Astrocyte (in vitro differentiated cells and primary cell): ENCODE data around the gene UGT1A7. TPM values are rescaled to one million over a fixed set of nuclear protein-coding genes. Genes with fewer than 3 reads are reported as not detected.

Source experiments
- DNase-seq: peaks from one replicate; pipeline ENCODE4 v3.0.0-alpha.2; 2010; ENCODE audit warnings: low read depth
- FAIRE-seq: peaks from 2 replicates; lab custom pipeline; 2011; peaks lifted over from hg19 to GRCh38; lab: Jason Lieb, UNC
- H2AFZ ChIP-seq: 2 replicates; pipeline ENCODE4 v1.6.0; 2012; ENCODE audit warnings: low read depth, low read length, inconsistent platforms
- H3K27ac ChIP-seq: 2 replicates; pipeline ENCODE4 v1.5.1; 2011; ENCODE audit warnings: low read depth, low read length, inconsistent platforms
- H3K27me3 ChIP-seq: 2 replicates; pipeline ENCODE4 v1.6.0; 2011; ENCODE audit warnings: low read length, inconsistent platforms; ENCODE audit not compliant: insufficient read depth
- H3K36me3 ChIP-seq: 2 replicates; pipeline ENCODE4 v1.5.1; 2011; ENCODE audit warnings: low read length, inconsistent platforms; ENCODE audit not compliant: insufficient read depth
- H3K4me1 ChIP-seq: 2 replicates; pipeline ENCODE4 v1.5.1; 2011; ENCODE audit warnings: low read length, inconsistent platforms; ENCODE audit not compliant: insufficient read depth
- H3K4me2 ChIP-seq: 2 replicates; pipeline ENCODE4 v1.6.0; 2012; ENCODE audit warnings: low read length, inconsistent platforms
- H3K4me3 ChIP-seq: 2 replicates; pipeline ENCODE4 v1.5.1; 2011; ENCODE audit warnings: low read depth, mild to moderate bottlenecking, low read length, inconsistent platforms; ENCODE audit not compliant: insufficient read depth
- H3K79me2 ChIP-seq: 2 replicates; pipeline ENCODE4 v1.6.0; 2012; ENCODE audit warnings: mild to moderate bottlenecking, low read length, inconsistent platforms; ENCODE audit not compliant: insufficient read depth
- H3K9ac ChIP-seq: 2 replicates; pipeline ENCODE4 v1.6.0; 2012; ENCODE audit warnings: mild to moderate bottlenecking, low read length, inconsistent platforms
- H3K9me3 ChIP-seq: 2 replicates; pipeline ENCODE4 v1.5.1; 2012; ENCODE audit warnings: low read depth, mild to moderate bottlenecking, low read length, inconsistent platforms; ENCODE audit not compliant: insufficient read depth
- H4K20me1 ChIP-seq: 2 replicates; pipeline ENCODE4 v1.6.0; 2012; ENCODE audit warnings: low read length, inconsistent platforms; ENCODE audit not compliant: insufficient read depth
- H3K27ac Mint-ChIP-seq: one replicate; pipeline ENCODE4 v1.8.0; 2021; ENCODE audit warnings: mild to moderate bottlenecking, mixed read lengths; ENCODE audit not compliant: unreplicated experiment
- H3K27me3 Mint-ChIP-seq: one replicate; pipeline ENCODE4 v1.8.0; 2021; ENCODE audit warnings: low read depth, mixed read lengths; ENCODE audit not compliant: unreplicated experiment
- H3K36me3 Mint-ChIP-seq: one replicate; pipeline ENCODE4 v1.8.0; 2021; ENCODE audit warnings: low read depth, mixed read lengths; ENCODE audit not compliant: unreplicated experiment
- H3K4me1 Mint-ChIP-seq: one replicate; pipeline ENCODE4 v1.8.0; 2021; ENCODE audit warnings: low read depth, mixed read lengths; ENCODE audit not compliant: unreplicated experiment
- H3K4me3 Mint-ChIP-seq: one replicate; pipeline ENCODE4 v1.8.0; 2021; ENCODE audit warnings: mild to moderate bottlenecking, moderate library complexity, mixed read lengths; ENCODE audit not compliant: unreplicated experiment
- H3K9me3 Mint-ChIP-seq: one replicate; pipeline ENCODE4 v1.8.0; 2021; ENCODE audit warnings: mild to moderate bottlenecking, mixed read lengths; ENCODE audit not compliant: unreplicated experiment
- EZH2 ChIP-seq: IDR thresholded peaks from 2 replicates; pipeline ENCODE4 v1.6.1; 2012; ENCODE audit warnings: mild to moderate bottlenecking, low read length, inconsistent platforms; ENCODE audit not compliant: insufficient read depth
- total RNA-seq: library from RNA; stranded (reverse); gene quantifications from 2 replicates; pipeline ENCODE4 v1.2.1, GENCODE V29; 2021
- TF ChIP-seq, protein P1 (sequence below): IDR thresholded peaks from 2 replicates; pipeline ENCODE4 v1.5.1; 2011; ENCODE audit warnings: low read depth, mild to moderate bottlenecking, inconsistent platforms, low read length, moderate library complexity; ENCODE audit not compliant: insufficient read depth

UGT1A7 gene
- total RNA-seq, 1 donor from 2014 or later = not detected

DNA sequence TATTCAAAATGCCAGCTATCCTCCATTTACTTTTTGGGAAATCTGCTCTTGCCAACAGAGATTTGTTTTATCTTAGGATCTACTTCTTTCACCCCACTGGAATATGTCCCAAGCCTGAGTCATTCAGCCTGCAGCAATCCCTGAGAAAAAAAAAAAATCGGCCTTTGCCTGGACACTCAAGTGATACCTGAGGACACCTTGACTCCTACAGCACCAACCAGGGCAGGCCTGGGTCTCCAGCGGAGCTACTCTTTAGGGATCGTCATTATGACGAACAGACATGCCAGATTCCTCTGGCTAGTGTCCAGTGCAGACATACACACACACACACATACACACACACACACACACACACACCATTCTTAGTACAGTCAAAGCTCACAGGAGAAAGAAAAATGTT, 8.7 kb downstream of the UGT1A7 start:
- TF ChIP-seq, protein P1, sequence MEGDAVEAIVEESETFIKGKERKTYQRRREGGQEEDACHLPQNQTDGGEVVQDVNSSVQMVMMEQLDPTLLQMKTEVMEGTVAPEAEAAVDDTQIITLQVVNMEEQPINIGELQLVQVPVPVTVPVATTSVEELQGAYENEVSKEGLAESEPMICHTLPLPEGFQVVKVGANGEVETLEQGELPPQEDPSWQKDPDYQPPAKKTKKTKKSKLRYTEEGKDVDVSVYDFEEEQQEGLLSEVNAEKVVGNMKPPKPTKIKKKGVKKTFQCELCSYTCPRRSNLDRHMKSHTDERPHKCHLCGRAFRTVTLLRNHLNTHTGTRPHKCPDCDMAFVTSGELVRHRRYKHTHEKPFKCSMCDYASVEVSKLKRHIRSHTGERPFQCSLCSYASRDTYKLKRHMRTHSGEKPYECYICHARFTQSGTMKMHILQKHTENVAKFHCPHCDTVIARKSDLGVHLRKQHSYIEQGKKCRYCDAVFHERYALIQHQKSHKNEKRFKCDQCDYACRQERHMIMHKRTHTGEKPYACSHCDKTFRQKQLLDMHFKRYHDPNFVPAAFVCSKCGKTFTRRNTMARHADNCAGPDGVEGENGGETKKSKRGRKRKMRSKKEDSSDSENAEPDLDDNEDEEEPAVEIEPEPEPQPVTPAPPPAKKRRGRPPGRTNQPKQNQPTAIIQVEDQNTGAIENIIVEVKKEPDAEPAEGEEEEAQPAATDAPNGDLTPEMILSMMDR = no peak
- TF ChIP-seq EZH2 = no peak
- Mint-ChIP-seq H3K36me3 (no peaks in the 10 kb centered on the region), H3K4me1 (no peaks in the 10 kb centered on the region), H3K9me3 (peaks cover 6% of the 10 kb centered on the region), H3K27me3 (peaks cover 5% of the 10 kb centered on the region), H3K27ac (no peak overlapping the region), H3K4me3 (no peak overlapping the region)
- no peak overlapping the region for H2AFZ ChIP-seq
- FAIRE-seq = no peak
- no peaks in the 10 kb centered on the region for H3K36me3 ChIP-seq
- no peak overlapping the region for H3K9ac ChIP-seq
- no peaks in the 10 kb centered on the region for H4K20me1 ChIP-seq
- H3K4me2 ChIP-seq = no peak overlapping the region
- H3K27ac ChIP-seq = no peak overlapping the region
- H3K9me3 ChIP-seq = no peaks in the 10 kb centered on the region
- H3K79me2 ChIP-seq = no peaks in the 10 kb centered on the region
- H3K4me3 ChIP-seq = no peak overlapping the region
- DNase-seq = no peak
- H3K4me1 ChIP-seq = no peaks in the 10 kb centered on the region
- peaks cover 2% of the 10 kb centered on the region for H3K27me3 ChIP-seq

DNA sequence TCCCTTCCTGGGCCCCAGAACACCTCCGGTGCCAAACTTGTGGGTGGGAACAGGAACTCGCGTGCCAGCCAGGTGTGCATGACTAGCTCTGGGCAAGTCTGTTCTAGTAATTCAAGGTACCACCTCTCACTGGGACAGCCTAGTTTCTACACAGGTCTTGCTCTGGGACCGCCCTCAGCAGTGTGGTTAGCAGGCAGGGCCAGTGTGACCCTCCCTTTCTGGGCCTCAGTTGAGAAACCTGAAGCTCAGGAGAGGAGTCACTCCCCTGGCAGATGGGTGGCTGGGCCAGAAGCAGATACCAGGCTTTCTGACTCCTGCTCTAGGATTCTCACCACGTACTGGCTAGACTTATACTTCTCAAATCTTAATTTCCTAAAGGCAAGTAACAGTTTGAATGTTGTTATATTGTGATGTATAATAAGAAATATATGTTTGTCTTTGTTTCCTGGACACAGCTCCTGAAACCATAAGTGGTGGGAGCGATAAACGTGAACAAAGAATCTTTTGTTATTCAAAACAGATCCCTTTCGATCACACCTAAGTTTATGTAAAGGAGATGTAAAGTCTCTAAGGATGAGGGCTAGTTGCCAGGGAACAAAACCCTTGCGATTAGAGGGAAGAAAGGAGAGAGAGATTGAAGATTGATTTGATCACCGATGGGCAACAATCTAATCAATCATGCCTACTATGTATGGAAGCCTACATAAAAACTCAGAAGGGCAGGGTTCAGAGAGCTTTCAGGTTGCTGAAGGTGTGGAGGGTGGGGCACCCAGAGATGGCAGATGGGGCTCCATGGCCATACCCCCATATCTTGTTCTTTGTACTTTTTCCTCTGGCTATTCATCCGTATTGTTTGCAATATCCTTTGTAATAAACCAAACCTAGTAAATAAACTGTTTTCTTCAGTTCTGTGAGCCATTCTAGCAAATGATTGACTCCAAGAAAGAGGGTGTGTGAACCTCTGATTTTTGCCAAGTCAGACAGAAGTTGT, 10.0 kb downstream of the UGT1A7 start:
- no peak overlapping the region for H3K27ac Mint-ChIP-seq
- Histone ChIP-seq H3K4me1 (no peaks in the 10 kb centered on the region), H3K4me2 (no peak overlapping the region), H3K4me3 (no peak overlapping the region), H3K27me3 (peaks cover 2% of the 10 kb centered on the region), H3K27ac (no peak overlapping the region), H3K9me3 (no peaks in the 10 kb centered on the region), H2AFZ (no peak overlapping the region), H4K20me1 (no peaks in the 10 kb centered on the region), H3K79me2 (no peaks in the 10 kb centered on the region), H3K9ac (no peak overlapping the region), H3K36me3 (no peaks in the 10 kb centered on the region)
- FAIRE-seq (no peak), DNase-seq (no peak)
- H3K4me3 Mint-ChIP-seq = no peak overlapping the region
- H3K4me1 Mint-ChIP-seq = no peaks in the 10 kb centered on the region
- no peaks in the 10 kb centered on the region for H3K36me3 Mint-ChIP-seq
- no peak for TF ChIP-seq EZH2
- TF ChIP-seq, protein P1 = no peak
- peaks cover 5% of the 10 kb centered on the region for H3K27me3 Mint-ChIP-seq
- peaks cover 6% of the 10 kb centered on the region for H3K9me3 Mint-ChIP-seq

DNA sequence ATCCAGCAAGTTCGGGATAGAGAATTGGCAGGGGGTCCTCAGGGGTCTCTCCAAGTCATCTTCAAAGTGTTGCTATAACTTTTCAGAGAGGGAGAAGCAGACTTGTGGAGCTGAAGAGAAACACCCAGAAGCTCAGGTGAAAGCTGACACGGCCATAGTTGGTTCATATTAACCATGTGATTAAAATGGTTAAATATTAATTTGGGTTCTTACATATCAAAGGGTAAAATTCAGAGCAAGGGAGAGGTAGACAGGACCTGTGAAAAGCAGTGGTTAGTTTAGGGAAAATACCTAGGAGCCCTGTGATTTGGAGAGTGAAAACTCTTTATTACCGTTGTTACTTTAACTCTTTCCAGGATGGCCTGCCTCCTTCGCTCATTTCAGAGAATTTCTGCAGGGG, 10.9 kb downstream of the UGT1A7 start, which contains the start of gene UGT1A6:
UGT1A6 (plus strand) TSS at position 243 of the 400 bp plus-strand sequence; CDS start at position 358, 115 bp downstream.
- H3K27me3 ChIP-seq = peaks cover 2% of the 10 kb centered on the region
- H3K36me3 ChIP-seq = no peaks in the 10 kb centered on the region
- H3K9me3 Mint-ChIP-seq = peaks cover 8% of the 10 kb centered on the region
- no peaks in the 10 kb centered on the region for H3K9me3 ChIP-seq
- no peaks in the 10 kb centered on the region for H3K79me2 ChIP-seq
- H3K27ac Mint-ChIP-seq = no peak within 1 kb of the TSS
- no peaks in the 10 kb centered on the region for H4K20me1 ChIP-seq
- FAIRE-seq (no peak), DNase-seq (no peak)
- TF ChIP-seq EZH2 = no peak
- TF ChIP-seq, protein P1 = no peak
- no peak within 1 kb of the TSS for H3K4me3 Mint-ChIP-seq
- peaks cover 5% of the 10 kb centered on the region for H3K27me3 Mint-ChIP-seq
- no peaks in the 10 kb centered on the region for H3K36me3 Mint-ChIP-seq
- no peak within 1 kb of the TSS for H3K27ac ChIP-seq
- no peaks in the 10 kb centered on the region for H3K4me1 Mint-ChIP-seq
- no peak within 1 kb of the TSS for H3K4me2 ChIP-seq
- no peak within 1 kb of the TSS for H3K4me3 ChIP-seq
- H3K9ac ChIP-seq = no peak within 1 kb of the TSS
- no peak within 1 kb of the TSS for H2AFZ ChIP-seq
- no peaks in the 10 kb centered on the region for H3K4me1 ChIP-seq
